Measurements from ENCODE around the gene GALR2.
A peak's percentile ranks its signal among the peaks of the same experiment; 100 is the strongest.
"Not testable (repeated sequence)": the region's sequence is repeated elsewhere in the genome, so short reads cannot be mapped to it uniquely, and the experiment has no call there.

GALR2 gene

DNA sequence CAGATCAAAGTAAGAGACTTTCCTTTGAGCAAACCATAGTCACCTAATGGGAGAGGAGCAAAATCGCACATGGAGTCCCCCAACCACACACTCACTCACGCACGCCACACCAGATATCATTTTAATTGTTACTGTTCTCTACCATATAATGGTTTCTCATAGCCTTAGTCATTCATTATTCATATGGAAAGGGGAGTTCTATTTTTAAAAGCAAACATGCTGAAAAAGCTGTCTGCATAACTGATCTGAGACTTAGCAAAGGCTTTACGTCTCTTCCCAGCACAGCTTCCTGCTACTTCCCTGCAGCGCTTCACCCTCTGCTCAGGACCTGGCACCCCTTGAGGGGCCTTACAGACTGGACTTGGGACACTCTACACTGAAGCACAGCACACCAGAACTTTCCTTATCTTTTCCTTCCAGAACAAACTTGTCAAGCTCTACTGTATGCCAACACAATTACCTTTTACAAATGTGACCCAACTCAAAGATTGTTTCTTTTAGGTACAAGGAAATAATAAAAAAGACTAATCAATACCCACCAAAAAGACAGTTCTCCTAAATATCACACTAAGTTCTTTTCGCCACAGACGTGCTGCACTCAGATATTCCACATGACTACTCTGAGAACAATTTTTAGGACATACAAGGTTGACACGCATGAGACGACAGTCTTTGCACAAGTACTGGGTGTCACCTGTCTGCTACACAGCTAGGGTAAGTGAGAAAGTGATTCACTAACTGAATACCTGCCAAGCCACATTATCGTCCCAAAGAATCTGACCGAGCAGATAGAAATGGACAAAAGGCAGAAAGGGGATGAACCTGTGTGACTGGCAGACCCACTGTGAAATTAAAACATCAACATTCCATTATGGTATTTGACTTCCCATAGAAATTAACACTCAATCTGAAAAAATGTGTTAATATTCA is 23.8 kb upstream of the GALR2 start:
- DNase-seq = no peak

DNA sequence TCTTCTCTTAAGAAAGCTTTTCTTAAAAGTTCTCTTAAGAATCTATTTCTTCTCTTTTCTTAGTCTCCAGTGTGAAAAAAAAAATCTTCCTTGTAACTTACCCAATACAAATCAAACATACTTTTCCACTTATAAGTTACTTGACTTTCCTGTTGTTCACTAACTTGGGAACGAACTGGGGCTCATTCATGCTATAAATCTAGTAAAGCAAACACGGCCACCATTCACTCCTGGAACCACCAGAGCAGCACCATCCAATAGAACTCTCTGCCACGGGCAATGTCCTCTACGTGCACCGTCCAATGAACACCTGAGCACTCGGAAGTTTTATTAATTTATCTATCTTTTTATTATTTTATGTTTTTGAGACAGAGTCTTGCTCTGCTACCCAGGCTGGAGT is 23.0 kb upstream of the GALR2 start:
- DNase-seq = no peak

DNA sequence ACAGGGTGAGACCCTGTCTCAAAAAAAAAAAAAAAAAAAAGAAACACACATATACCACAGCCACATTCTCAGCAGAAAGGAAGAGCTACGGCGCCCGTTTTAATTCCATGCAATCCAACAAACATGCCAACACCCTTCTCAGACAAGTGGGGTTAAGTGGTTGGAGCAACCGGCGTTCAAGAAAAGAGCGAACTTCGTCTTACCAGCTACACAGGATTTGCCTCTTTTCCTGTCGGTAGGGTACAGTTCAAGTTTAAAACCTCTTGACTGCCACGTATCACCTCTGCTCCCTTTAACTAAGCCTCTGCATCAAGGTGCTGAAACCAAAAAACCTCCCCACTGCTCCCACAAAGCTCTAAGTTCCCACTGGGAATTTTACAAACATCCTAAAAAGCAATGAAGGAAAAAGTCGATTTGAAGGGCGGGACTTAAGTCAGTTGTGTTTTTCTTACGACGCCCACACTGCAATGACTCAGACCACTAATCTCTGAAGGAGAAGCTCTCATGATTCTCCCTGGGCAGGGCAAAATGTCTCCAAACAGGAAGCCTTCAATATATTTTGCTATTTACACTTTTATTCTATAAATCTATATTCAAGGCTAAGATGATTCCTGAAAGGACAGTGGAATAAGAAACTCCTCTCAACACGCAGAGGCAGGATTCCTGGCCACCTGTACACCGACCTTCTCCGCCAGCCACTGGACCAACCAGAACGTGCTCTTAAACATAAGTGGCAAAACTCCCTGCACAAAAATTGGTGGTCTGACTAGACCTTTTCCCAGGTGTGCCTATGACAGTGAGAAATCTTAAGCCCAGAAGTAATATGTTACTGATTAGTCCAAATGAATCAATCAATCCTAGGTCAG is 21.1 kb upstream of the GALR2 start:
- DNase-seq = no peak

DNA sequence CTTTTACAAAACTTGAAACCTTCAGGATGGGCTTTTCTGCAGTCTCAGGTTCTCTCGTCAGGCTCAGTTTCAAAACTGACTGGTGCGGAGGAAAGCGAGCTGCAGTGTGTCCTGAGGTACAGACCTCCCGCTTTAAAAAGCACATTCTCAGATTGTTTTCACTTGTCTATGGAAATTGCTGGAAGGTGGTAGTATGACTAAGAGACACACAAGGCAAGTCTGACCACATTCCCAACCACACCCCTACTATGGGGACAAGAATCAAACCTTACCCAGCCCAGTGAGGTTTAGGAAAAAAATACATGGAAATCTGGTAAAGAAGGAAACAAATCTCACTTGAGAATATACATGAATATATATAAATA is 20.5 kb upstream of the GALR2 start:
- DNase-seq = no peak

DNA sequence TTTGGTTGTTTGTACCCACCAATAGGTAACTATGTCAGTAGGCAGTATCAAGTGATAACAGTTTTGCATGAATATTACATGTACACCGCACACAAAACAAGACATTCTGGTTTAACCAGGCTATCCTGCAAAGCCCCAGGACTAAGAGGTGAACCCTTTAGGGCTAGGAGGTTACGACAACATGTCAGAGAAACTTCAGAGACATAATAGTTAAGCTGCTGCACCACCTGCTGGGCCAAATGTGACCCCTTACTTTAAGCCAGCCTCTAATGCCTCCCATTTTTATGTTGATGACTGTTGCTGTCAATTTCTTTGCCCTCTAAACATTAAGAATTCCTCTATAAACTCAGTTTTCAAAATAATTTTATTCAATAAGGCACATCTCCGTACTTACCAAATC is 17.7 kb upstream of the GALR2 start:
- no peak for DNase-seq

DNA sequence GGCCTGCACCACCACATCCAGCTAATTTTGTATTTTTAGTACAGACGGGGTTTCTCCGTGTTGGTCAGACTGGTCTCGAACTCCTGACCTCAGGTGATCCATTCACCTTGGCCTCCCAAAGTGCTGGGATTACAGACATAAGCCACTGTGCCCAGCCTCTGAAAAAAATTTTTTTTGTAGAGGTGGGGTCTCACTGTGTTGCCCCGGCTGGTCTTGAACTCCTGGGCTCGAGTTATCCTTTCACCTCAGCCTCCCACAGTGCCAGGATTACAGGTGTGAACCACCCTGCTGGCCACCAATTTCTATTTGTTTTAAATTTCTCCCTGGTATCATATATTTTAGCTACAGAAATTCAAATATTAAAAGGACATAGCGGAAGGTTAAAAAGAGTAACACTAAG is 16.3 kb upstream of the GALR2 start:
- DNase-seq = not testable (repeated sequence)

DNA sequence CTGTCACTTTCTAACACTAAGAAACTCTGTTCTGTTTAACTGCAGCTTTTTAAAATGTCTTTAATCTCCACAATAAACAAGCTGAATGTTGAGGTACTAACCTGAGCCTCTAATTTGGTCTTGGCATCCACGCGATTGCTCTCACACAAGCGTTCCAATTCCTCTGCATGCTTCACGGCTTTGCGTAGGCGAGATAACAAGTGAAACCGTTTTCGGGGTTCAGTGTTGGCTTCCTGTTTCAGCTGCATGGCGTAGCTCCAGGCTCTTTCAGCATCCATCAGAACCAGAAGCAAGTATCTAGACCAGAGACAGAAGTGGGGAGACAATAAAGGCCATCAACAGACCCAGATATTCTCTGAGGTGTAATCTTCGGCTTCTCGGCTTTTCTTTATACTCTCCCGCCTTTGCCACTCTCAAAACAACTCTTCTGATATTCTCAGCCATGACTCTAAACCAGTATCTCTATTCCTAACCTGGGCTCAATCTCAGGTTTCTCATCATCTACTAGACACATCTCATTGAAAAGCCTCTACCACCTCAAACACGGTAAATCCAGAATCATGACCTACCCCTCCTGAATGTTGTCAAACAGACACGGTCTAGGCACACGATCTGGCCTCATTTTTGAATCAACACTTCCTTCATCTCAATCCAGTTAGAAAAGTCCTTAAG is 10.6 kb upstream of the GALR2 start:
- DNase-seq = peak; percentile 59

DNA sequence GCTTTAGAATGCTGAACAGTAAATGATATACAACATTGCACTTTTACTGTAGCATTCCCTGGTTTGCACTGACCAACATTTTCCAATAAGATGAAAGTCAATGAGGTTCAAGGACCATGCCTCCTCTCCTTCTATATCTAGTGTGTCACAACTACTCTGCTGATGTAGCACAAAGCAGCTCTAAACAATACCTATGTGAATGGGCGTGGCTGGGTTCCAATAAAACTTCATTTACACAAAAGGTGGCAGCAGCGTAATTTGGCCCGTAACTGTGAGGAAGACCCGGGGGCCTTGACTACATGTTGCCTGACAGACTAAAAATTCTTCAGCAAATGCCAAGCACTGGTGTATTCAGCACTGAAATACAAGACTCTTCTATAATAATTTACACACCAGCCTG is 8.8 kb upstream of the GALR2 start:
- DNase-seq = no peak

DNA sequence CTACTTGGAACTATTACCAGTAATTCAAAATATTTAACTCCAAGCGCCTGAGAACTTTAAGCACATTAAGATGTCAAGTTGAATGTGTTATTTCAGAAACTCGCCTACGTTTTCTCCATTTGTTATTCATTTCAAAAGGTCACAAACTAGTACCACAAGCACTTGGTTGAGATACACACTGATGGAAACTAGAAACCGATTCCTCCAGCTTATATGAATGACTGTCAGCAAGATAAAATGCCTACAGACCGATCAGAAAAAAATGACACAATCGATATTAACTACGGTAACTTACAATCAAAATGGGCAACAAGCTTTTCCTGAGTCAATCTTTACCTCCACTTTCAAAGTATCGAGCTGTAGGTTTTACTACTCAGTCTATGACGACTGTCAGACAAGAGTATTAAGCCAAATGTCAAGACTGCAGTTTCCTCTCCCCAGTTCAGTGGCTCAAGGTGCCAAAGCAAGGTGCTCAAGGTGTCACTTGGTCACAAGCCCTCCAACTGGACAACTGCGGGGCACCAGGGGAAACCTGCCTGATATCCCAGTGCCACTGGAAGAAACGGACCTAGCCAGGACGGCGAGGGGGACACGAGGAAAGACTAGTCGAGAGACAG is 2.9 kb upstream of the GALR2 start:
- peak; percentile 39 for DNase-seq

DNA sequence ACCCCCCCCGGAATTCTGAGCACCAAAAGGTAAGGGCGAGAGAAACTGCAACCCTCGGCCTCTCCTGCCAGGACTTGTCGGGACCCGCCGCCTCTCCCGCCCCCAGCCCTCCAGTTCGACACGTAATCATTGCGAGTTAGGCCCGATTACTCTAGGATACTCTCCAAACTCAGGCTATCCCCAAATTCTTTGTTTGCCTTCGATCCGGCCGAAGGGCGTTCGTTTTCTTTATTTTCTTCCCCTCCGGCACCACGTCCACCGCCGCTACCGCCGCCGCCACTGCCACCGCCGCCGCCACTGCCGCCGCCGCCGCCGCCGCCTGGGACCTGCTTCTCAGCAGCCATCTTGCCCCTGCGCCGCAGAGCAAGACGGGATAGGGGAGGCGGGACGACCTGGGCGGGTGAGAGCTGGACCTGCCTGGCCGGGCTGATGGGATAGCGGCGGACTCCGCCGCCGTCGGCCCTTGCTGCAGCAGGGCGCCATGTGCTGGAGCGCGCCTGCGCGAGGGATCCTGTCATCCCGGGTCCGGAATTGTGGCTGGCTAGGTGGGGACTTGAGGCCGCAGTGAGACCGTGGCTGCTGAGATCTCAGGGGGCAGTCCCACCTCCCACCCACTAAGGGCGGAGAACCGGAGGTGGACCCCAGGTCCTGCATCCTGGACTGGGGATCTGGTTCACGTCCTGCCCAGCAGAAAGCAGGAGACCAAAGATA is 2.3 kb upstream of the GALR2 start, which contains the start of gene SRP68:
Gene SRP68, minus strand, starts transcription at position 370 of the 711 bp plus-strand sequence. Its CDS starts 26 bp downstream, at position 344.
- peak; percentile 88 for DNase-seq

DNA sequence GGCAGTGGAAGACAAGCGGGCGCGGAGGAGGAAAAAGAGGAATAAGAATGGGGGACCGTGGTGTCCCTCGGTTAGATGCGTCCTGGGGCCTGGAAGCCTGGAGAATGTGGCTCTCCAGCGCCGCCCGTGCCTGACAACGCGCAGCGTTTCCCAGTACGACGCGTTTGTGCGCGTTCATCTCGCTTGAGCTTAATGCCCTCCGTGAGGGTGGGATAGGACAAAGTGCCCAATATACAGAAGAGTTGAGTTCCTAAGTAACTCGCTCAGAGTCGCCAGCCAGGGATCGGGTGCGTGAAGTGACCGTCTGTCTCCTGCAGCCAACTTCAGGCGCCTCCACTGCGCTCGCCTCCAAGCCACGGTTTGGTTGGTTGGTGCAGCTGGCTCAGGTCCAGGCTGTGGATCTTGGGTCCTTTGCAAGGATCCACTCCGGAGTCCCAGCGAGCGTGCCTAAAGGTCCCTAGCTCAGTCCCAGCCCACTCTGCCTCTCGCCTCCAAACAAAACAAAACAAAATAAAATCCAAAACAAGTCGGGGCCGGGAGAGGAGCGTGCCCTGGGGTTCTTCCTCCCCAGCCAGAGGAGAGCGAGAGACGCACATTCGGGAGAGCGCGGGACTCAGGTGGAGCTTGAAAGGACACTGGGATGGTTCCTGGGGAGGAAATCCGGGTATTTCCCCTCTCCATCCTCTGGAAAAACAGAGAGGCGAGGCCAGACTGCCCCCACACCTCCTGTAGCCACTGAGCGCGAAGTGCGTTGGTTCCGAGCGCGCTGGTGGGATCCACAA is 974 bp downstream of the GALR2 start:
- no peak for DNase-seq

DNA sequence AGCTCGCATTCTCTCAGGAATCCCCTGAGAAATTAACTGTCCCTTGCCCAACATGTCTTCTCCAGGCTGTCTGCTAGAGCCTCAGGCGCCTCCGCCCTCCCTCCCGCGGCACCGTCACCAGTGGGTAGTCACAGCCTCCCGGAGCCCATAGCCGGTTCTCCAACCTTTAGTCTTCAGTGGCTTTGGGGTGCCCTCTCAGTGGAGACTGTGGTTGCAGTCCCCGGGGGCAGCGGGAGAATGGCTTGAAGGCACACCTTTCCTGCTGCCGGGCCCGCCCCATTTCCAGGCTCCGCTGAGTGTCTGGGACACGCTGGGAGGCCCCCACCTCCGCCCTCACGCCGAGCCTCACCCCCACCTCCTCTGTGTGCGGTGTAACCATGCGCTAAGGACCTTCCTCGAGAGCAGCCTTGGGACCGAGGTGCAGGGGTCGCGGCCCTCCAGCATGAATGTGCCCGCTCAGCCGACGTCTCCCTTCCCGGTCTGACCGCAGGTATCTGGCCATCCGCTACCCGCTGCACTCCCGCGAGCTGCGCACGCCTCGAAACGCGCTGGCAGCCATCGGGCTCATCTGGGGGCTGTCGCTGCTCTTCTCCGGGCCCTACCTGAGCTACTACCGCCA is 1.7 kb downstream of the GALR2 start:
- no peak for DNase-seq

DNA sequence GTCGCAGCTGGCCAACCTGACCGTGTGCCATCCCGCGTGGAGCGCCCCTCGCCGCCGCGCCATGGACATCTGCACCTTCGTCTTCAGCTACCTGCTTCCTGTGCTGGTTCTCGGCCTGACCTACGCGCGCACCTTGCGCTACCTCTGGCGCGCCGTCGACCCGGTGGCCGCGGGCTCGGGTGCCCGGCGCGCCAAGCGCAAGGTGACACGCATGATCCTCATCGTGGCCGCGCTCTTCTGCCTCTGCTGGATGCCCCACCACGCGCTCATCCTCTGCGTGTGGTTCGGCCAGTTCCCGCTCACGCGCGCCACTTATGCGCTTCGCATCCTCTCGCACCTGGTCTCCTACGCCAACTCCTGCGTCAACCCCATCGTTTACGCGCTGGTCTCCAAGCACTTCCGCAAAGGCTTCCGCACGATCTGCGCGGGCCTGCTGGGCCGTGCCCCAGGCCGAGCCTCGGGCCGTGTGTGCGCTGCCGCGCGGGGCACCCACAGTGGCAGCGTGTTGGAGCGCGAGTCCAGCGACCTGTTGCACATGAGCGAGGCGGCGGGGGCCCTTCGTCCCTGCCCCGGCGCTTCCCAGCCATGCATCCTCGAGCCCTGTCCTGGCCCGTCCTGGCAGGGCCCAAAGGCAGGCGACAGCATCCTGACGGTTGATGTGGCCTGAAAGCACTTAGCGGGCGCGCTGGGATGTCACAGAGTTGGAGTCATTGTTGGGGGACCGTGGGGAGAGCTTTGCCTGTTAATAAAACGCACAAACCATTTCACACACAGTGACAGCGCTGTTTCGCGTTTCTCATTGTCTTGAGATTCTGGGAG is 2.4 kb downstream of the GALR2 start:
- peak; percentile 50 for DNase-seq

DNA sequence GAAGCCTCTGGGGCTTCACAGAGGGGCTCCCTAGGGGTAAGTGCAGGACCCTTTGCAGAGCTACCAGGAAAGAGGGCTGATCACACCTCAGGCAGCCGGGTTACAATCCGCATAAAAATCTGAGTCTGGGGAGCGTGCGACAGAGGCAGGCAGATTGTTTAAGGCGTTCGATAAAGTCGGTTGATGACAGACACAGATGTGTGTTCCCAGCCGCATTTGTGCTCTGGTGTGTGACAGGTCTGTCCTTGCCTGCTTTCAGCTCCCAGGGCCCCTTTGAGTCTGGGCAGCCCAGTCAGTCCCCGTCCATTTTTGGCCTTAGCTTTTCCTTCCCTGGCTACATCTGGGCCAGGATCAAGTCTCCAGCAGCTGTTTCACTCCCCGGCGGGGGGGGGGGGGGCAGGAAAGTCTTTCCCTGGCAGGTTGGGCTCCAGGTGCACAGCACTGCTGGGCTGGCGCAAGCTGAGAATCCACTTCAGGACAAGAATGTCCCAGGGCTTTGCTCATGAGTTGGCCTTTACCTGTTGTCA is 3.1 kb downstream of the GALR2 start:
- no peak for DNase-seq

DNA sequence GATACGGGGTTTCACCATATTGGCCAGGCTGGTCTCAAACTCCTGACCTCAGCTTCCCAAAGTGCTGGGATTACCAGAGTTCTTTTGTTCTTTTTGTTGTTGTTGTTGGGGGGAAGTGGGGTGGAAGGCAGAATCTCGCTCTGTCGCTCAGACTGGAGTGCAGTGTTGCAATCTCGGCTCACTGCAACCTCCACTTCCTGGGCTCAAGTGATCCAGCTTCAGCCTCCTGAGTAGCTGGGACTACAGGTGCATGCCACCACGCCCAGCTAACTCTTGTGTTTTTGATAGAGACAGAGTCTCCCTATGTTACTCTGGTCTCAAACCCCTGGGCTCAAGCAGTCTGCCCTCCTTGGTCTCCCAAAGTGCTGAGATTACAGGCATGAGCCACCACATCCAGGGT is 3.8 kb downstream of the GALR2 start:
- not testable (repeated sequence) for DNase-seq

DNA sequence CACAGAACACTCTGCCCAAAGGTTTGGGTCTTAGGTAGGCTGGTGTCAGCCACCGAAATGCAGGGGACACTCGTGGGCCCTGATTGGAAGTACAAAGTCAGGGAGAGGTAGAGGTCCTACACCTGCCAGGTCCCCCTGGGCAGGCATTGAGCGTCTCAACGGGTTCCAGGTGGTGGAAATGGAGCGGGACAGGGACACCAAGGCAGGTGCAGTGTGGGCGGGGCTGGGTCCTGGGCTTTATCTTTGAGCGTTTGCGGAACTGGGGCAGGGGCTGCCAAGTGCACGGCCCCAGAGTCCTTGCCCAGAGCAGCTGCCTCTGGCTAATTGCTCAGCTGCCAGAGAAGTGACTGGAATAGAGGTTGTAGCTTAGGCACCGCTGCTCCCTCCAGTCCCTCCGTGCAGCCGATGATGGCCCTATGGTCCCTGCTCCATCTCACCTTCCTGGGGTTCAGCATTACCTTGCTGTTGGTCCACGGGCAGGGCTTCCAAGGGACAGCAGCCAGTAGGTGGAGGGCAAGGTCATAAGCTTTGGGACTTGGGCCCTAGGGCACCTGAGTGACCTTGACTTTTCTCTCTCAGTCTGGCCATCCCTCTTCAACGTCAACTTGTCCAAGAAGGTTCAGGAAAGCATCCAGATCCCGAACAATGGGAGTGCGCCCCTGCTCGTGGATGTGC is 4.4 kb downstream of the GALR2 start, which contains the start of gene ZACN:
Gene ZACN, plus strand, starts transcription at position 323 of the 675 bp plus-strand sequence. Its CDS starts 83 bp downstream, at position 406.
- no peak for DNase-seq

DNA sequence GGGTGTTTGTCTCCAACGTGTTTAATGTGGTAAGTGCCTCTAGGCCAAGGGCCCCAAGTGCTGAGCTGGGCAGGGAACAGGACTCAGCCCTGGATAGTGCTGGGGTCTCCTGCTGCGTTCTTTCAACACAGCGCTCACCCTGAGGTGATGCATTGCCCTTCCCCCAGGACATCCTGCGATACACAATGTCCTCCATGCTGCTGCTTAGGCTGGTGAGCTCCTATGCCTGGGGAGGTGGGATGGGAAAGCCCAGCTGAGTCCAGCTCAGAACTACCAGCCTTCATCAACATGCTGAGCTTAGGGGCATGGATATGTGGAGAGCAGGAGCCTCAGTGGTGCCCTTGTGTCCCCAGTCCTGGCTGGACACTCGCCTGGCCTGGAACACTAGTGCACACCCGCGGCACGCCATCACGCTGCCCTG is 5.0 kb downstream of the GALR2 start:
- DNase-seq = no peak

DNA sequence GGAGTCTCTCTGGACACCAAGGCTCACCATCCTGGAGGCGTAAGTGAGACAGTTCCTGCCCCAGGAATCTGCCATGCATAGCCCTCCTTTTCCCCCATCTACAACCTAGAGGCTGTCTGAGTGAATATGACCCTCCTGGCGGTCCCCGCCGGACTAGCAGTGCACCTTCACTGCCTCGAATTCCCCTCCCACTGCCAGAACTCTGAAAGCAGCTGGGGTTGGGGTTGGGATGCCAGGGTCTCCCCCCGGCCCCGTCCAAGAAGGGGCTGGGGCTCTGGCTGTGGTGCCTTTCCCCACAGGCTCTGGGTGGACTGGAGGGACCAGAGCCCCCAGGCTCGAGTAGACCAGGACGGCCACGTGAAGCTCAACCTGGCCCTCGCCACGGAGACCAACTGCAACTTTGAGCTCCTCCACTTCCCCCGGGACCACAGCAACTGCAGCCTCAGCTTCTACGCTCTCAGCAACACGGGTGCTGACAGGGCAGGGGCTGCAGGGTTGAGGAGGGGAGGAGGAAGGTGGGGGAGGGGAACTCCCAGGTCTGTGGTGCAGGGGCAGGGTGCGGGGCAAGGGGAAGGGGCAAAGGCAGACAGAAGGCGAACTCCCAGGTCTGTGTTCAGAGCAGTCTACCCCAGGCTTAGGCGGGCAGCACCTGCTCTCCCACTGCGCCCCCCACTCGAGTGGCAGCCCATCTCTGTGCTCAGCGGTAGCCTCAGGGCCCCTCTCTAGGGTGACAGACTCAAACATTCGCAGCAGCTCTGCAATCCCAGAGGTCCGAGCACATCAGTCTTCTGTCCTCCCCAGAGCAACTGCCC is 5.6 kb downstream of the GALR2 start:
- DNase-seq = no peak
